CD4-positive, alpha-beta T cell treated with Interleukin-15 for 1 hour (primary cell): ENCODE measurements around the gene XRCC1.
"Not testable (repeated sequence)": the region's sequence is repeated elsewhere in the genome, so short reads cannot be mapped to it uniquely, and the experiment has no call there.

Source experiments
- DNase-seq: peaks from one replicate; pipeline ENCODE4 v3.0.0-alpha.2; 2020

Gene XRCC1

DNA sequence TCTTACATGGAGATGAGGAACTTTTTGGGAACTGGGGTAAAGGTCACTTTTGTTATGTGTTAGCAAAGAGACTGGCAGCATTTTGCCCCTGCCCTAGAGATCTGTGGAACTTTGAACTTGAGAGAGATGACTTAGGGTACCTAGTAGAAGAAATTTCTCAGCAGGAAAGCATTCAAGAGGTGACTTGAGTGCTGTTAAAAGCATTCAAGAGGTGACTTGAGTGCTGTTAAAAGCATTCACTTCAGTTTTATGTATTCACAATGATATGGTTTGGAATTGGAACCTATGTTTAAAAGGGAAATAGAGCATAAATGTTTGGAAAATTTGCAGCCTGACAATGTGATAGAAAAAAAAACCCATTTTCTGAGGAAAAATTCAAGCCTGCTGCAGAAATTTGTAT is 62.9 kb downstream of the XRCC1 start:
- DNase-seq, result not testable (repeated sequence)

DNA sequence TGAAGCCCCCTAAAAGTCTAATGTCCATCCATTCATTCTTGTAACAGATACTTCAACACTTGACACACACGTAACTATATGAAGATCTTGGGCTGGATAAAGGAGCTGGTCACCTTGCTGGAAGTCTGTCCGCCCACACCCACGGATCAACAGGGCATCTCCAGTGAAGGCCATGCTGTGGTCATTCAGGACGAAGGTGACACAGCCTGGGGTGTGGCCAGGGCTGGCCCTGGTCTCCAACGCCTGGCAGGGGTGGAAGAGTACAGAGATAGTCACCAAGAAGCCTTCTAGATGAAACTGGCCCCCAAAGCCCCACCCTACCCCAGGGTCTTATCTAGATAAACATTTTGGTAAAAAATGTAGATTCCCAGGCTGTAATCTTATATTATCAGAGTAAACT is 64.0 kb downstream of the XRCC1 start:
- no peak for DNase-seq

DNA sequence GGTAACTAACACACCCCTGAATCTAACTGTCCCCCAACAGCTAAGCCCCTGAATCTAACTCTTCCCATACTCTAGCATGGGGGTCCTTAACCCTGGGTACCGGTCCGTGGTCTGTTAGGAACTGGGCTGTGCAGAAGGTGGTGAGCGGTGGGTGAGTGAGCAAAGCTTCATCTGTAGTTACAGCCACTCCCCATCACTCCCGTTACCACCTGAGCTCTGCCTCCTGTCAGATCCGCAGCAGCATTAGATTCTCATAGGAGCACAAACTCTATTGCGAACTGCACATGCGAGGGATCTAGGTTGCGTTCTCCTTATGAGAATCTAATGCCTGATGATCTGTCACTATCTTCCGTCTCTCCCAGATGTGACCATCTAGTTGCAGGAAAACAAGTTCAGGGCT is 64.6 kb downstream of the XRCC1 start:
- no peak for DNase-seq

DNA sequence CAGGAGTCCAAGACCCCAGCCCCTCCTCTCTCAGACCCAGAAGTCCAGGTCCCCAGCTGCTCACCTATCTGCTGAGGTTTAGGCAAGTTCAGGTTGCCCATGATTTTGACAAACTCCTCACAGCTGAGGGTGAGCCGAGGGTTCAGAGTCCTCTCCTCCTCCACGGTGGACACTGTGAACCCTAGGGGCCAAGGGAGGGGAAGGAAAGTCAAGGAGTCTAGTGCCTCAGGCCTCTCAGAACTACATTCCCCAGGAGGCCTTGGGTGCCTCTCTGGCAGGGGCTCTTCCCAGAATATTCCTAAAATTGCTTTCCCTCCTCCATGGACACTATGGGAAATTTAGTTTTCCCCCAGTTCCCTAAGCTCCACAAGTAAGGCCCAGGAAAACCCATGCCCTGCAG is 67.4 kb downstream of the XRCC1 start:
- no peak for DNase-seq

DNA sequence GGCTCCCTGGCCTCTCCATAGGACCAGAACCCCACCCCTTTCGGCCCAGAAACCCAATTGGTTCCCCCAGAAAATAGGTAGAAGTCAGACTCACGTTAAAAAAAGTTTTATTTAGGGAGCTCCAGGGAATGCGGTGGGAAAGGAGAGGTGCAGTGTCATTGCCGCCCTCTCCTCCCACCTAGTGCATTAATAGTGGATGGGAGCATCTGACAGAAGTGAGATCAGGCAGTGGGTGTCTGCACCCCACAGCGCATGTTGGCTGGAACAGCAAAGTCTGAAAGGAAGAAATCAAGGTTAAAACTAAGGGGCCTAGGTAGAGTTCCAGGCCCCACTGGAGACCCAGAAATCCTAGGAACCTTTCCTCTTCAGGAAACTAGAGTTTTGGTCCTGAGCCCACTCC is 68.7 kb downstream of the XRCC1 start:
- DNase-seq, result no peak

DNA sequence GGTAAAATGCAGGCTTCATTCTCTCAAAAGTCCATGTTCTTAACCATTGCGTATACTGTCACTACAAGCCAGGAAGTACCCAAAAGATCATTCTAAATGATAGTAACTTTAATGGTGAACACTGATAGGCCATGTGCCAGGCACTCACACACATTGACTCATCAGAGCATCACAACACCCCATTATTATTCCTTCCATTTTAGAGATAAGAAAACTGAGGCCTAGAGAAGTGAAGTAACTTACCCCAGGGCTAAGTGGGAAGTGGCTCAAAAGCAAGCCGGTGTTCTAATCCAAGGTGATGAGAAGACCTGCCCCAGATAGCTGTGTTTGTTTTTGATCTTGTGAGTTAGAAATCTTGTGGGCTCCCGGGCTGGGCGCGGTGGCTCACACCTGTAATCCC is 69.4 kb downstream of the XRCC1 start:
- no peak for DNase-seq

DNA sequence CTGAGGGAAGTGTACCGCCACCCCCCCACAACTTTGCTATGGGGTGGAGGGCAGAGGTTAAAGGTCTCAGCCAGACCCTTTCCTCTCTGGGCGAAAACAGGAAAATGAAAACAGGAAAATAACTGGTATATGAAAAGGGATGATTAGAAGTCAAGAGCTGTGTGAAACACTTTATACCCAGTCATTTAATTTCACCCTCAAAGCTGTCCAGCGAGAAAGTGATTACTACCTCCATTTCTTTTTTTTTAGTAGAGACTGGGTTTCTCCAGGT is 70.2 kb downstream of the XRCC1 start:
- no peak for DNase-seq

DNA sequence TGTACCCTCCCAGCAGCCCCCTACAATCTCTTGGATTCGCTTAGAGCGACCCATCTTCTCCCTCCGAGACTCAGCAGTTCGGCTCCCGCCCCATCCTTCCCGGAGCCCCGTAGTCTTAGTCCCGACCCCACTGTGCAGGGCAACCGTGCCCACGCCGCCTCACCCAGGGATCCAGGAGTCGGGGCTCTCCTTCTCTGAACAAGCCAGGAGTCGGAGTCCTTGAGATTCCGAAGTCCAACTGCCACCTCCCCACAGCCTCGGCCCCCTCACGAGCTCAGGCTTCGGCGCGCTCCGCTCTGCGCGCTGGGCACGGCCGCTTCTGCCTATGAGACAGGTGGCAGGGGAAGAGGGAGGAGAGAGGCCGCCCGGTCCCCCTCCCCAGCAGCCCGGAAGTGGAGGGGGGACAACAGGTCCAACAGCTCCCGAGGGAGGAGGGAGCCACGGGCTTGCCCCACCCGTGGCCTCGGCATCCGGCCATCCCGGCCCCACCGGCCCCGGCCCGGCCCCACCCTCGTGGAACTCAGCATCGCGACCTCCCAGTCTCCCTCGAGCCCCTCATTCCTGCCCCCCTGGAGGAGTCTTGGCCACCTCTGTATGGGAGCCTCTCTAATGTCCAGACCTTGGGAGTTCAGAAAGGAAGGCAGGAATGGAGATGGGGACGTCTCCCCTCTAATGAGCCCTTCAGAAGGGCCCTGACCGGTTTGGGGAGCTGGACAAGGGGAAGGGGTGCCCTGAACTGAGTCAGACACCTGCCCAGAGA is 70.7 kb downstream of the XRCC1 start, which contains the start of gene PHLDB3:
Gene PHLDB3, minus strand, starts transcription at position 321 of the 760 bp plus-strand sequence. CDS start 628 bp downstream, outside the sequence.
- DNase-seq, result peak; percentile 59

DNA sequence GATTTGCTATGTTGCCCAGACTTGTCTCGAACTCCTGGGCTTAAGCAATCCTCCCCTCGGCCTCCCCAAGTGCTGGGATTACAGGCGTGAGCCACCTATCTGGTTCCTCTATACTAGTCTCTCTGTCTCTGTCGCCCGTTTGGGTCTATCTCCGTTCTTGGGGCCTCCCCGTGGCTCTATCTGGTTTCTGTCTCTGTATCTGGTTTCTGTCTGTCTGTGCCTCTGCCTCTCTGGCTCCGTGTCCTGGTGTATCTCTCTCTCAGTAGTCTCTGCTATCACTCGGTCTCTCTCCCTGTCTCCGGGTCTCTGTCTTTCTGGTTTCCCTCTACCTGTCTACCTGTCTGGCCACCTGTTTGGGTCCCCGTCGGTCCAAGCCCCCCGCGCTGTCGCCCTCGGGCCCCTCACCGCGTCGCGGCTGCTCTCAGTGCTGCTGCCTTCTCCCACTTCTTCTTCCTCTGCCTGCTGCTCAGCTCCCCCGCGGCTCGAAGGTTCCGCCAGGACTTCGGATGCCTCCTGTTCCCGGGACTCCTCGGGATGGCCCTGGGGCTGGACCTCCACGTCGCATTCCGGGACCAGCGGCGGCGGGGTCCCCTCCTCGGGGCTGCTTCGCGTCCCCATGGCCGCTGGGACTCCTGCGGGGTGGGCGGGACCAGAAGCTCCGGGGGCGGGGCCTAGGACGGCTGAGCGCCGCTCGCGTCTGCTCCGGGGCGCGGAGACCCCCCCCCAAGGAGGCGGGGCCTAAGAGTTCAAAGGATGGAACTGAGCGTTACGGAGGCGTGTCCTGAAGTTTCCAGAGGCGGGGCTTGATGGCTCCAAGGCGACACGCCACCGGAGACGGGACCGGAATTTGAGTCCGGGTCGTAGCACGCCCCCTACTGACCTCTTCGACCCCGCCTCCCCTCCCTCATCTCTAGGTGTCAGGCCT is 71.6 kb downstream of the XRCC1 start:
- DNase-seq, result peak; percentile 97

DNA sequence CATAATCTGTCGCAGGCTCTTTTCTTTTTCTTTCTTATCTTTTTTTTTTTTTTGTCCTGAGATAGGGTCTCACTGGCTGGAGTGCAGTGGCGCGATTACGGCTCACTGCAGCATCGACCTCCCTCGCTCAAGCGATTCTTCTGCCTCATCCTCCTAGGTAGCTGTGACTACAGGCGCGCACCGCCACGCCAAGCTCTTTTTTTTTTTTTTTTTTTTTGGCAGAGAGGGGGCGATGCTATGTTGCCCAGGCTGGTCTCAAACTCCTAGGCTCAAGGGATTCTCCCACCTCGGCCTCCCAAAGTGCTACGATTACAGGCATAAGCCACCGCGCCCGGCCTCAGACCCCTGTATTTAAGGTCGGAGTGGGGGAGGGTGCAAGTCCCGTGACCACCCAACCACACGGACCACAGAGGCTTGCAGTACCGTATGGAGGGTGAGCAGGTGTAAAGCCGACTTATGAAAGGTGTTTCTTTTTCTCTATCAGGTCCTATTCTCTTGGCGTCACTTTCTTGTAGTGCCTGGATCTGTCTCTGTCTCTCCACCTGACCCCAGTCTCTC is 72.8 kb downstream of the XRCC1 start:
- DNase-seq, result no peak

DNA sequence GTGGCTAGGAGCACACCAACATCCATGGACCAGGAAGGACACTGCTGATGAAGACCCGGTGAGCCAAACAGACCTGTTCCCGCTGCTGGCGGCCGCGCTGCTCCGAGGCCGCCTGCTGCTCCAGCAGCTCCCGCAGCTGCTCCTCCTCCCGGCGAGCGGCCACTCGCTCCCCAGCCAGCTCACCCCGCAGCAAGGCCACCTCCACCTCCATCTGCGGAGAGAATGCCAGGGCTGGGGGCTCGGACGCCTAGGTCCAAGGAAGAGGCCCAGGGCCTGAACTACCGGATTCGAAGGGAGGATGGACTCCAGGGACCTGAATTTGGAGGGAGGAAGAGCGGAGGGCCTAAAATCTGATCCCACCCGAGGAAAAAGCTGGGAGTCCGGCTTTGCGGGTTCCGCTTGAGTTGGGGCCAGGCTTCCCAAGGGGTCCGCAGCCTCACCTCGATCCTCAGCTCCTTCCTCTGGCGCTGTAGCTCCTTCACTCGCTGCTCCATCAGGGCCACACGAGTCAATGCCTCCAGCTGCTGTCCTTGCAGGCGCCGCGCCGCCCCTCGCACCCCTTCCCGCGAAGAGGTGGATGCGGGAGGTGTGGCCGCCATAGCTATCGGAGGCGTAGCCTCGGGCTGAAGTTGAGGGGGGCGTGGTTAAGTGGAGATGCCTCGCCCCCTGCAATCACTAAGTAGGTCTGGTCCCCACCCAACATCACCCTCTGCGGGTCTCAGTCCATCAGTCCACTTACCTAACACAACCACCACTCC is 73.5 kb downstream of the XRCC1 start:
- DNase-seq, result no peak

DNA sequence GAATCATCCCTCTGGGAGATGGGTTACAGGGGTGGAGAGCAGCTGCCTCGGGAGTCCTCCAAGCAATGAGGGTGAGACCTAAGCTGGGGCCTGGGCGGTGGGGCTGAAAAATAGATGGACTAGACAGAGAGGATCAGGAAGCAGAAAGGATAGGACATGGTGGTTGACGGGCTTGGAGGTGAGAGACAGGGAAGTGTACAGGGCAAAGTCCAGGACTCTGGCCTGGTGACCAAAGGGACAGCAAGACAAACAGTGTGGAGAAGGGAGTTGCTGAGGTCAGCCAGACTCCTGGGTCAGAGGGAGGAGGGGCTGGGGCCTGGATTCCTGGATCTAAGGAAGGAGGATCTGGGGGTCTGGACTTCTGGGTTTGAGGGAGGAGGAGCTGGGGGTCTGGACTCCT is 76.3 kb downstream of the XRCC1 start:
- DNase-seq, result no peak

DNA sequence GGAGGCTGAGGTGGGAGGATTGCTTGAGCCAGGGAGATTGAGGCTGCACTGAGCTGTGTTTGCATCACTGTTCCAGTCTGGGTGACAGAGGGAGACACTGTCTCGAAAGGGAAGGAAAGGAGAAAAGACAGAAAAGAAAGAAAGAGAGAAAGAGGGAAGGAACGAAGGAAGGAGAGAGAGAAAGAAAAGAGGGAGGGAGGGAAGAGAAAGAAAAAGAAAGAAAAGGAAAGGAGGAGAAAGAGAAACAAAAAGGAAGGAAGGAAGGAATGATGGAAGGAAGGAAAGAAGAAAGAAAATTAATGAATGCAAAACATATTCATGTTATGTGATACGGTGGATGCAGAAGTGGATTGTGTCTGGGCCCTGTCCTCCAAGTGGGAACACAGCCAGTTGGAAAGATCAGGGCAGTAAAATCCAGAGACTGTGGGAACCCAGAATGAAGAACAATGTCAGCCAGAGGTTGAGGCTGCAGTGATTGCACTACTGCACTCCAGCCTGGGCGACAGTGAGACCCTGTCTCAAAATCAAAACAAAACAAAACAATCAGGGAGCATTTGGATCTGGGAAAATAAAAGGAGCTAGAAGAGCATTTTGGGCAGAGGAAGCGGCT is 77.0 kb downstream of the XRCC1 start:
- no peak for DNase-seq

DNA sequence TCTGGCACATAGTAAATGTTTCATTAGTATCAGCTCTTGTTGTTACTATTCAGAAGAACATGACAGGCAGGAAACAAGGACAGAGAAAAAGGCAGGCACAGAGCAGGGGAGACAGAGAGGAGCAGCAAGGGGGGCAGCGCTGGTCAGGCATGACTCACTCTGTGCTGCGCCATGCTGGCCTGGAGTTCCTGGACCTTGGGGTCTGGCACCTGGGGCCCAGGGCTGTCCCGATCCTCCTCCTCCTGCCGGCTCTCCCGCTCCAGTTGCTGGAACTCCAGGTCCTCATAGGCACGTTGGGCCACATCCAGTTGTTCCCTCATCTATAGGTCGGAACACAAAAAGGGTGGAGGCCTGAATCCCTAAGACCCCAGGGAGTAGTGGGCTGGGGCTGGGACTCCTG is 78.4 kb downstream of the XRCC1 start:
- no peak for DNase-seq

DNA sequence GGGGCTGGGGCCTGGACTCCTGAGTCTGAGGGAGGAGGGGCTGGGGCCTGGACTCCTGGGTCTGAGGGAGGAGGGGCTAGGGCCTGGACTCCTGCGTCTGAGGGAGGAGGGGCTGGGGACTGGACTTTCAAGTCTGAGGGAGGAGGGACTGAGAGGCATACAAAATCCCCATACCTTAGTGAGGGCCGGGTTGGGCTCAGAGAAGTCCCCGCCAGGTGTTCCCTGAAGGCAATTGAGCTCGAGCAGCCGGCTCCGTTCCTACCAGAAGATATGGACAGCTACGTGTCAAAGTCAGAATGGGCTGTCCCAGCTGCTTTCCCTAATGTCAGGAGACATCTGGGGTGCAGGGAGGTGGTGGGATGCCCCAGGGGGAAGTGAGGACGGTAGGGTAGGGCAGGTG is 80.2 kb downstream of the XRCC1 start:
- DNase-seq, result no peak
